ENCODE results near the gene DAB1.

- TF ChIP-seq, protein P1, sequence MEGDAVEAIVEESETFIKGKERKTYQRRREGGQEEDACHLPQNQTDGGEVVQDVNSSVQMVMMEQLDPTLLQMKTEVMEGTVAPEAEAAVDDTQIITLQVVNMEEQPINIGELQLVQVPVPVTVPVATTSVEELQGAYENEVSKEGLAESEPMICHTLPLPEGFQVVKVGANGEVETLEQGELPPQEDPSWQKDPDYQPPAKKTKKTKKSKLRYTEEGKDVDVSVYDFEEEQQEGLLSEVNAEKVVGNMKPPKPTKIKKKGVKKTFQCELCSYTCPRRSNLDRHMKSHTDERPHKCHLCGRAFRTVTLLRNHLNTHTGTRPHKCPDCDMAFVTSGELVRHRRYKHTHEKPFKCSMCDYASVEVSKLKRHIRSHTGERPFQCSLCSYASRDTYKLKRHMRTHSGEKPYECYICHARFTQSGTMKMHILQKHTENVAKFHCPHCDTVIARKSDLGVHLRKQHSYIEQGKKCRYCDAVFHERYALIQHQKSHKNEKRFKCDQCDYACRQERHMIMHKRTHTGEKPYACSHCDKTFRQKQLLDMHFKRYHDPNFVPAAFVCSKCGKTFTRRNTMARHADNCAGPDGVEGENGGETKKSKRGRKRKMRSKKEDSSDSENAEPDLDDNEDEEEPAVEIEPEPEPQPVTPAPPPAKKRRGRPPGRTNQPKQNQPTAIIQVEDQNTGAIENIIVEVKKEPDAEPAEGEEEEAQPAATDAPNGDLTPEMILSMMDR (IDR thresholded peaks at IDR 0.05; ENCODE audit: low read length) = no peak
- no peak for TF ChIP-seq EZH2 (IDR thresholded peaks at IDR 0.05; ENCODE audit: borderline replicate concordance, low read length)
Measured at GRCh38 chr1:57229998-57230397, 193.9 kb downstream of the DAB1 start.

All from OCI-LY1 (cell line).